Fibroblast of skin of left biceps (primary cell): Measurements from ENCODE around the gene ZFP3.
"Not testable (repeated sequence)": the region's sequence is repeated elsewhere in the genome, so short reads cannot be mapped to it uniquely, and the experiment has no call there.

Experiments used
- DNase-seq, 2 experiments: peaks; one replicate each; pipeline ENCODE4 v3.0.0-alpha.2; 2013; ENCODE audit warnings: low read depth in 2 of 2

ZFP3 gene

DNA sequence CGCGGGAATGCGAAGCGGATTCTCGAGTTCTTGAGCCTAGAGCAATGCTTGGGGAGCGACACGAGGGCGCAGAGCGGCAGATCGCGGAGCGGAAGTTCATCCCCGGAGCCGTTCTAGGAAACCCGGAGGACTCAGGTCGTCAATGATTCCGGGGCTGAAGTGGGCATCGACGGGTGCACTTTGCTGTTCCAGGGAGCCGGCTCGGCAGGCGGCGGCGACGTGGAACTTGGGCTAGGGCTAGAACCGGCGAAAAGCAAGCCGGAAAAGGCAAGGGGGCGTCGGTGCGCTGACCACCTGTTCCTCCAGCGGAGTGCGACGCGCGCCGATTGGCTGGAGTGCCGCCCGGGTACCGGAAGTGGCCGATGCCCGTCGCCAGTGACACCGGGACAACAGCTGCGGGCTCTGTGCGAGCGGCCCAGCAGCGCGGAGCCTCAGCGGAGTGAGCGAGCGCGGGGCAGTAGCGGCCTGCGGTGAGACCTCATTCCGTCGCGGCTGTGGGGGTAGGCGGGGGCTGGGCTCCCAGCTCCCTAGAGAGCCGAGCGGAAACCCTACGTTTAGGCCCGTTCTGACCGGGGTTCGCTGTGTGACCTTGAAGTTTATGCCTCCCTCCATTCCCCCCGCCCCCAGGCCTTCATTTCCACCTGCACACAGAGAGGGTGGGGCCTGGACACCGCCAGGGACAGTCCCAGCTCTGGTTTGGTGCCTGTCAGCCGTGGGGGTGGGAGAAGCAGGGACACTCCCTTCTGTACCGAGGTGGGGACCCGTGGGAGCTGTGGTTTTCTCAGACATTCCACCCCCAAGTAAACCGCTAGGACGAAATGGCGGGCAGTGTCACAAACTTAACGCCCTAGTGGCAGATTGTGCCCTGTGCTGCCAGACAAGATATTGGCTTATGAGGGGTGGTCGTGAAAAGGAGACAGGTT lies at the start of gene ZFP3:
Gene ZFP3 (plus strand): TSS at position 362 of the 923 bp plus-strand sequence. CDS start 13,038 bp downstream, outside the sequence.
- peak; percentile 54 to 58 for DNase-seq

GRCh38 chr17:5030168-5030567 lies 48.1 kb upstream of the ZFP3 start:
- not testable (repeated sequence) for DNase-seq

GRCh38 chr17:5031365-5032082 lies 46.7 kb upstream of the ZFP3 start:
- peak; percentile 47 to 53 for DNase-seq

GRCh38 chr17:5032865-5033264 lies 45.4 kb upstream of the ZFP3 start:
- no peak for DNase-seq

DNA sequence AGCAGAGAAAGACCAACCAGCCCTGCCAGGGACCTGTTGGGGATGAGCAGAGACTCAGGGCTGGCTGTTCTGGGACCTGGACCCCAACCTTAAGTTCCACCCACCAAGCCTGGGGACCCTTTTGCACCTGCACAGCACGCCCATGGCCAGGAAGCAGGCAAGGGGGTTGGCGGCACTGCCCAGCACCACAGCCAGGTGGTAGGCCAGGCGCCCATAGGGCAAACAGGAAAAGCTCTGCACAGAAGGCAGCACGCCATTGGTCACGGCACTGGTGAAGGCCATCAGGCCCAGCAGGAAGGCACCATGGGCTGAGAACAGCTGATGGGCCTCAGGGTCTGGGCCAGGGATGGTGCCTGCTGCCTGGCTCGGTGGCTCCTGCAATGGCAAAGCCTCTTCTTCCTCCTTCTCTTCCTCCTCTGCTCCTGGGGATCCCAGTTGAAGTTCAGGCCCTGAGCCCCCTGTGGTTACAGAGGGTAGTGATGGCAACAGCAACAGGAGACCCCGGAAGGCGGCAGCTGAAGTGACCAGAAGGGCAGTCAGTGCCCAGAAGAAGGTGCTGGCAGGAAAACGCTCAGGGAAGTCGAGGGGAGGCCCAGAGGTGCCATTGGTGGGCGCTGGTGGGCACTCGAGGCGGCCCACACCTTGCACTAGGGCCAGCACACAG lies 44.8 kb upstream of the ZFP3 start:
- no peak for DNase-seq

DNA sequence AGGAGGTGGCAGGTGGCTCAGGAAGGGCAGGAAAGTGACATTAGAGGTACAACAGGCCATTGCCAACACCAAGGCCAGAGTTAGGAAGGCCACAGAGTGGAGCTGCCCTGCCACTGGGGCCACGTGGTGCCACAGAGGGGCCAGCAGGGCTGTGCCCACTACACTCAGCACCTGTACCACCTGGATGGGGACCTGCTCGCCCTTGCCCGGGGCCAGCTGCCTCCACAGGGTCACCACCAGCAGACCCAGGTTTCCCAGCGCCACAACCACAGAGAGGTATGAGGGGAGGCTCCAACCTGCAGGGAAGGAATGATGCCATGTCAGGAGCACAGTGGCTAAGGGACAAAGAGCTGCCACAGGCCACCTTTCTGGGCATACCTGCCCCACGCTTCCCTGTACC lies 44.2 kb upstream of the ZFP3 start:
- no peak for DNase-seq

- no peak for DNase-seq
Observed at GRCh38 chr17:5034651-5035050, 43.6 kb upstream of the ZFP3 start.

- DNase-seq: no peak
Observed at GRCh38 chr17:5035315-5035714, 43.0 kb upstream of the ZFP3 start, which contains the start of gene SLC52A1. TSS of gene SLC52A1 (minus strand) at chr17:5035426. CDS start at chr17:5034606, 820 bp downstream.

GRCh38 chr17:5042157-5043022 lies 35.9 kb upstream of the ZFP3 start:
- no peak for DNase-seq

DNA sequence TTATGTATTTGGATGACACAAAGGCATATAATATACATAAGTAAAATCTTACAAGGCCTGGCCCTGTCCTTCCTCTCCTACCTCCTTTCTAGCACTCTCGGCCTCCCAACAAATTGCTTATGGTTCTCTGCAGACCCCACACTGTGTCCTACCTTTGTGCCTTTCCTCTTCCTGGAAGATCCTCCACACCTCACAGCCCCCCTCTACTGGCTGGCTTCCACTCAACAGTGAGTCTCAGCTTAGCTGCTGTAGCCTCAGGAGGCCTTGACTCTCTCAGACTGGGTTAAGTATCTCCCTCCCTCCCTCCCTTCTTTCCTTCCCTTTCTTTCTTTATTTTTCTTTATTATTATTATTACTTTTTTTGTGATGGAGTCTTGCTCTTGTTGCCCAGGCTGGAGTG lies 34.7 kb upstream of the ZFP3 start:
- no peak for DNase-seq

GRCh38 chr17:5044630-5045029 lies 33.6 kb upstream of the ZFP3 start:
- DNase-seq: no peak

DNA sequence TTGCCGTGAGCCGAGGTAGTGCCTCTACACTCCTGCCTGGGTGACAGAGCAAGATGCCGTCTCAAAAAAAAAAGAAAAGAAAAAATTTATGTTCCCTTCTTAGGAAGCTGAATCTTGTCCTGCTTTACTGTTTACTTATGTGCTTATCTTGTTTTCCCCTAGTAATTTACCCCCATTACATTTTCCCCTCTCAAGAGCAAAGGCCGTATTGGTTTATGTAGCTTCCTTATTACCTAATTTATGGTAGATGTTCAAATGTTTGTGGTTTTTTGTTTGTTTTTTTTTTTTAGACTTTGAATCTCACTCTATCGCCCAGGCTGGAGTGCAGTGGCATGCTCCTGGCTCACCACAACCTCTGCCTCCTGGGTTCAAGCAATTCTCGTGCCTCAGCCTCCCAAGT lies 32.8 kb upstream of the ZFP3 start:
- DNase-seq: no peak

DNA sequence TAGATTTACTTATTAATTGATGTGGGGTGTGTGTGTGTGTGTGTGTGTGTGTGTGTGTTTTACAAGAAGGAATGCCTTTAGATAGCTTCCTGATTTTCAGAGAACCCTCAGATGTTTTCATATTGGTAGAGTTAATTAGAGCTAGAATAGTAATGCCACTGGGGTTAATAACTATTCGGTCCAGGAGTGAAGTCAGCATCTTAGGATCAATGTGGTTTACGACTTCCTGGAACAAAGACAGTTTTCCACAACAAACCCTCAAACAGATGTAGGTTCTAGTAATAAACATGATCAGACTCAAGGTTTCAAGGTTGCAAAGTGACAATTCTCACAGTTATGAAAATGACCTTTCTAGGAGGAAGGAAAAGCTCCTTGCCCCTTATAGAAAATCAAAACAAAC lies 30.8 kb upstream of the ZFP3 start:
- no peak for DNase-seq

GRCh38 chr17:5049314-5049841 lies 28.9 kb upstream of the ZFP3 start:
- no peak for DNase-seq

DNA sequence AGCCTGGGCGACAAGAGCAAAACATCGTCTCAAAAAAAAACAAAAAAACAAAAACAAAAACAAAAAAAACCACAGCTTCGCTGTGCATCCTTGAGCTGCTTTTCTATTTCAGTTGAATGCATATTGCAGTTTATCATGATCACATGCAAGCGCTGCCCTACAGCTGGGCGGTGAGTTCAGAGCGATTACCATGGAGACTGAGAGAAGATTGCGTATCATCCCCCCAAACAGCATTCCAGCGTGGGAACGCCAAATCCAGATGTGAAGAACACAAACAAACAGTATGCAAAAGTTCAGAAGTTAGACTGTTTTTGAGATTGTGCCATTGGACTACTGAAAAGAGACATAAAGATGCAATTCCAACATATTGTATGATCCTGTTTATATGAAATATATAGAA lies 28.0 kb upstream of the ZFP3 start:
- DNase-seq: peak in 1 of 2 experiments; percentile 2

GRCh38 chr17:5055543-5055942 lies 22.7 kb upstream of the ZFP3 start:
- DNase-seq: no peak

- no peak for DNase-seq
Observed at GRCh38 chr17:5065227-5065744, 13.0 kb upstream of the ZFP3 start.

DNA sequence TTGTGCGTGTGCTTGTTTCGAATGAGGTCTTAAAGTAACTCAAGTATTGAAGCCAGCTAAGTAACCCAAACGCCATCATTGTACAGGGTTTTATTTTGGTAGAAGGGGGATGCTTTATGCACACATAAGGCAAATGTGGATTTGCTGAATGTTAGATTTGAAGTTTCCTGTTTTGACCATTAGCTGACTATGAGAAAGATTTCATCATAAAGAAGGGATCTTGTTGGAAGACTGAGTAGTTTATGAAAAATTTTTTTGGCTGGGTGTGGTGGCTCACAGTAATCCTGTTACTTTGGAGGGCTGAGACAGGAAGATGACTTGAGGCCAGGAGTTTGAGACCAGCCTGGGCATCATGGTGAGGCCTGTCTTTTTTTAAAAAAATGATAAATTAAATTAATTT lies 10.0 kb upstream of the ZFP3 start:
- no peak for DNase-seq

DNA sequence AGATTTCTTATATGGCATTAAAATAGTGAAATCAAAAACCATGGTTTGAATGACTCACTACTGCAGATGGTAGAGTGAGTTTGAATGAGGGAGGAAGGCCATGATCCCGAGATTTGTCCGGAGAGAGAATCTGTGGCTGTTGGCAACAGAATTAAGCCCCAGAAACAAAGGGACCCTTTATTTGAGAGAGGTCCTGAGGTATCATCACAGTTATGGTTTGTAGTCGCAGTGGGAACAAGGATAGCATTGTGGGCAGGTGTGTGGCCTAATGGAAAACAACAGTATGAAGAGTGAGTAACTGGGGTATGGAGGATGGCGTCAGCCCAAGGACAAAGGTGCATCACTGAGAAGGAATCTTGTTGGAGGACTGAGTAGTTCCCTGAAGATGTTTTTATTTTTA lies 8.5 kb upstream of the ZFP3 start:
- no peak for DNase-seq

DNA sequence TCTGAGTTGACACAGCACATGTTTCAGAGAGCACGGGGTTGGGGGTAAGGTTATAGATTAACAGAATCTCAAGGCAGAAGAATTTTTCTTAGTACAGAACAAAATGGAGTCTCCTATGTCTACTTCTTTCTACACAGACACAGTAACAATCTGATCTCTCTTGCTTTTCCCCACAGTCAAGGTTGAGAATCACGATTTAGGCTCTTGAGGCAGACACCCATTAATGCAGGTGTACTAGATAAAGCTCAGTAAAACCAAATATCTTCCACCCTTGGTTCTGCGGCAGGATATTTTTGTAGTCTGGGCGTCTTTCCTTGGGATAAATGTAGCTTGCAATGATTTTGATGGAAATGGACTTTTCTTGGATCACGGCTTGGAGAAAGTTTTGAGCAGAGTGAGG lies 2.8 kb upstream of the ZFP3 start:
- not testable (repeated sequence) for DNase-seq

DNA sequence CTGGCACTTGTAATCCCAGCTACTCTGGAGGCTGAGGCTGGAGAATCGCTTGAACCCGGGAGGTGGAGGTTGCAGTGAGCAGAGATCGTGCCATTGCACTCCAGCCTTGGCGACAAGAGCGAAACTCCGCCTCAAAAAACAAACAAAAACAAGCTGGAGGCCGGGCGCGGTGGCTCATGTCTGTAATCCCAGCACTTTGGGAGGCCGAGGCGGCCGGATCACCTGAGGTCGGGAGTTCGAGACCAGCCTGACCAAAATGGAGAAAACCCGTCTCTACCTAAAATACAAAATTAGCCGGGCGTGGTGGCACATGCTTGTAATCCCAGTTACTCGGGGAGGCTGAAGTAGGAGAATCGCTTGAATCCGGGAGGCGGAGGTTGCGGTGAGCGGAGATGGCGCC lies 992 bp upstream of the ZFP3 start:
- not testable (repeated sequence) for DNase-seq
